Measurements from ENCODE around the gene RAF1.

RAF1 gene

DNA sequence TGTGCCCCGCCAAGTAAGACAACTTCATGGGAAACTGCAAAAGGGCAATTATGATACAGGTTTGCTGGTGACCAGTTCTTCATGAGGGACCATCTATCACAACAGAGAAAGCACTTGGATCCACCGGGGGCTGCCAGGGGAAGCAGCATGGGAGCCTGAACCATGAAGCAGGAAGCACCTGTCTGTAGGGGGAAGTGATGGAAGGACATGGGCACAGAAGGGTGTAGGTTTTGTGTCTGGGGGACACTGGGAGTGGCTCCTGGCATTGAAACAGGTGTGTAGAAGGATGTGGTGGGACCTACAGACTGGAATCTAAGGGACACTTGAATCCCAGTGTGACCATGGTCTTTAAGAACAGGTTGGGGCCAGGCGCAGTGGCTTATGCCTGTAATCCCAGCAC, 84.5 kb downstream of the RAF1 start:
- Histone ChIP-seq H3K4me2 (ENCODE audit: low read depth, low read length, poor library complexity, severe bottlenecking) (no peak overlapping the region), H3K27ac (ENCODE audit: low read depth, low read length) (no peak overlapping the region), H3K36me3 (ENCODE audit: low read length) (peaks cover 7% of the 10 kb centered on the region; the same call in 1 of the 2 replicates), H3K4me3 (ENCODE audit: insufficient read depth, low read length, poor library complexity, severe bottlenecking) (no peak overlapping the region), H3K9me2 (replicated peaks; ENCODE audit: insufficient read depth, low read length) (no peaks in the 10 kb centered on the region), H3K79me2 (ENCODE audit: insufficient read depth, low read length) (no peaks in the 10 kb centered on the region), H3F3A (ENCODE audit: insufficient read depth) (no peaks in the 10 kb centered on the region), H4K20me1 (ENCODE audit: low read depth, low read length) (no peaks in the 10 kb centered on the region), H3K9ac (ENCODE audit: low read length) (no peak overlapping the region), H3K27me3 (ENCODE audit: low read length) (no peaks in the 10 kb centered on the region), H2AFZ (ENCODE audit: low read depth, low read length, severe bottlenecking) (no peak overlapping the region), H3K9me3 (ENCODE audit: insufficient read depth, low read length) (no peaks in the 10 kb centered on the region)
- TF ChIP-seq EZH2phosphoT487 (conservative IDR thresholded peaks at IDR 0.05; ENCODE audit: low read length) = no peak
- TF ChIP-seq, protein P1, sequence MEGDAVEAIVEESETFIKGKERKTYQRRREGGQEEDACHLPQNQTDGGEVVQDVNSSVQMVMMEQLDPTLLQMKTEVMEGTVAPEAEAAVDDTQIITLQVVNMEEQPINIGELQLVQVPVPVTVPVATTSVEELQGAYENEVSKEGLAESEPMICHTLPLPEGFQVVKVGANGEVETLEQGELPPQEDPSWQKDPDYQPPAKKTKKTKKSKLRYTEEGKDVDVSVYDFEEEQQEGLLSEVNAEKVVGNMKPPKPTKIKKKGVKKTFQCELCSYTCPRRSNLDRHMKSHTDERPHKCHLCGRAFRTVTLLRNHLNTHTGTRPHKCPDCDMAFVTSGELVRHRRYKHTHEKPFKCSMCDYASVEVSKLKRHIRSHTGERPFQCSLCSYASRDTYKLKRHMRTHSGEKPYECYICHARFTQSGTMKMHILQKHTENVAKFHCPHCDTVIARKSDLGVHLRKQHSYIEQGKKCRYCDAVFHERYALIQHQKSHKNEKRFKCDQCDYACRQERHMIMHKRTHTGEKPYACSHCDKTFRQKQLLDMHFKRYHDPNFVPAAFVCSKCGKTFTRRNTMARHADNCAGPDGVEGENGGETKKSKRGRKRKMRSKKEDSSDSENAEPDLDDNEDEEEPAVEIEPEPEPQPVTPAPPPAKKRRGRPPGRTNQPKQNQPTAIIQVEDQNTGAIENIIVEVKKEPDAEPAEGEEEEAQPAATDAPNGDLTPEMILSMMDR (IDR thresholded peaks at IDR 0.05; ENCODE audit: insufficient read depth, low read length, poor library complexity, severe bottlenecking) = no peak

DNA sequence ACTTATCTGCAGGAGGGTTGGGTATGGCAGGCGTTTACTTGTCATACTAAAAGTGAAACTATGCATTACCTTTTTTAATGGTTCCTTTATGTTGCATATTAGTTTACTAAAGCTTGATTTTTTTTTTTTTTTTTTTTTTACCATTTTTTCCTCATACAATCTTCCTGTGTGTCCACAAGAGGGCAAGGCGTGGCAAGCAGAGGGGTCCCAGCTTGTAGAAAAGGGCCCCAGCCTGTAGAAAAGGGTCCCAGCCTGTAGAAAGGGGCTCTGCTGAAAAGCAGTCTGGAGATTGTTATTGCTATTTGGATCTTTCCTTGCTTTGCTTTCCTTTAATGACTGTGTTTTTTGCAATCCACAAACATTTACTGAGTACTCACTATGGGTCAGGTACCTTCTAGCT, 85.2 kb downstream of the RAF1 start:
- Histone ChIP-seq H3K9me3 (ENCODE audit: insufficient read depth, low read length) (no peaks in the 10 kb centered on the region), H3K36me3 (ENCODE audit: low read length) (peaks cover 5% of the 10 kb centered on the region; the same call in 1 of the 2 replicates), H3K27me3 (ENCODE audit: low read length) (no peaks in the 10 kb centered on the region), H3K4me3 (ENCODE audit: insufficient read depth, low read length, poor library complexity, severe bottlenecking) (no peak overlapping the region), H3F3A (ENCODE audit: insufficient read depth) (no peaks in the 10 kb centered on the region), H3K9me2 (replicated peaks; ENCODE audit: insufficient read depth, low read length) (no peaks in the 10 kb centered on the region), H3K79me2 (ENCODE audit: insufficient read depth, low read length) (no peaks in the 10 kb centered on the region), H3K27ac (ENCODE audit: low read depth, low read length) (no peak overlapping the region), H3K4me2 (ENCODE audit: low read depth, low read length, poor library complexity, severe bottlenecking) (no peak overlapping the region), H2AFZ (ENCODE audit: low read depth, low read length, severe bottlenecking) (no peak overlapping the region), H4K20me1 (ENCODE audit: low read depth, low read length) (no peaks in the 10 kb centered on the region), H3K9ac (ENCODE audit: low read length) (no peak overlapping the region)
- TF ChIP-seq EZH2phosphoT487 (conservative IDR thresholded peaks at IDR 0.05; ENCODE audit: low read length) = no peak
- TF ChIP-seq, protein P1 (IDR thresholded peaks at IDR 0.05; ENCODE audit: insufficient read depth, low read length, poor library complexity, severe bottlenecking) = no peak

DNA sequence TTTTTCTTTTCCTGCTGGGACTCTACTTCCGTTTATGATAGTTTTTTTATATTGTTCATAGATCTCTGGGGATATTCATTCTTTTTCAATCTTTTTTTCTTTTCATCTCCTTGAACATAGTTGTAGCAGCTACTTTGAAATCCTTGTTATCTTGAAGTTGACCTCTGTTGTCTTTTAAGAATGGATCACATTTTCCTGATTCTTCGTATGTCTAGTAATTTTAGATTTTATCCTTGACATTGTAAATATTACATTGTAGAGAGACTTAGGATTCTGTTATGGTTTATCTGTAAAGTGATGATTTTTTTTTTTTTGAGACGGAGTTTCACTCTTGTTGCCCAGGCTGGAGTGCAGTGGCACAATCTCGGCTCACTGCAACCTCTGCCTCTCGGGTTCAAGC, 86.5 kb downstream of the RAF1 start:
- H2AFZ ChIP-seq (ENCODE audit: low read depth, low read length, severe bottlenecking) = no peak overlapping the region
- TF ChIP-seq, protein P1 (IDR thresholded peaks at IDR 0.05; ENCODE audit: insufficient read depth, low read length, poor library complexity, severe bottlenecking) = no peak
- no peak for TF ChIP-seq EZH2phosphoT487 (conservative IDR thresholded peaks at IDR 0.05; ENCODE audit: low read length)

More for the DNA sequence above, 86.5 kb downstream of the RAF1 start:
- H3K9me3 ChIP-seq (ENCODE audit: insufficient read depth, low read length) = no peaks in the 10 kb centered on the region
- H3K36me3 ChIP-seq (ENCODE audit: low read length) = peaks cover 3% of the 10 kb centered on the region; the same call in 1 of the 2 replicates
- H3K4me2 ChIP-seq (ENCODE audit: low read depth, low read length, poor library complexity, severe bottlenecking) = no peak overlapping the region
- H3K4me3 ChIP-seq (ENCODE audit: insufficient read depth, low read length, poor library complexity, severe bottlenecking) = no peak overlapping the region
- no peaks in the 10 kb centered on the region for H3K9me2 ChIP-seq (replicated peaks; ENCODE audit: insufficient read depth, low read length)
- H3K79me2 ChIP-seq (ENCODE audit: insufficient read depth, low read length) = no peaks in the 10 kb centered on the region
- H3K27ac ChIP-seq (ENCODE audit: low read depth, low read length) = no peak overlapping the region
- no peaks in the 10 kb centered on the region for H3K27me3 ChIP-seq (ENCODE audit: low read length)
- H3F3A ChIP-seq (ENCODE audit: insufficient read depth) = no peaks in the 10 kb centered on the region
- H3K9ac ChIP-seq (ENCODE audit: low read length) = no peak overlapping the region
- H4K20me1 ChIP-seq (ENCODE audit: low read depth, low read length) = no peaks in the 10 kb centered on the region

Measured in SU-DHL-6 (cell line).